ENCODE measurements around the gene LRPPRC.
"Not testable (repeated sequence)": the region's sequence is repeated elsewhere in the genome, so short reads cannot be mapped to it uniquely, and the experiment has no call there.

DNA sequence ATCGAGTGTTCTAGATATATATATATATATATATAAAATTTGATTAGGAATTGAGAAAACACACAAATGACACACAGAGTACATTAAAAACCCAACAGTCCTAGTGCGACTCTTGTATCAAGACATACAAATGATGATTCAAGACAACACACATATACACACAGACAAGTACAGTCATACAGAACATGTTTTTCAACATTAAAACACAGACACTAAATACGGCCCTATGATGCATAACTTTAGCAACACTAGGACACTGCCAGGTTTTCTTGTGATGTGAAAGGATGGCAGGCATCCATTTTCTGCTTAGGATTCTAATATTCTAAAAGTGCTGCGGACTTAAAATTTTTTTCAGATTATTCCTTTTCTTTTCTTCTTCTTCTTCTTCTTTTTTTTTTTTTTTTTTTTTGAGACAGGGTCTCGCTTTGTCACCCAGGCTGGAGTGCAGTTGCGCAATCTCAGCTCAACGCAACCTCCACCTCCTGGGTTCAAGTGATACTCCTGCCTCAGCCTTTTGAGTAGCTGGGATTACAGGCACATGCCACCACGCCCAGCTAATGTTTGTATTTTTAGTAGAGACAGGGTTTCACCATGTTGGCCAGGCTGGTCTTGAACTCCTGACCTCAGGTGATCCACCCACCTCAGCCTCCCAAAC, 84.5 kb downstream of the LRPPRC start:
- TF ChIP-seq MAX (IDR thresholded peaks at IDR 0.05; ENCODE audit: insufficient read depth, insufficient read length); POLR2AphosphoS5 (IDR thresholded peaks at IDR 0.05; ENCODE audit: insufficient read depth, low read depth, low read length); CTCF (IDR thresholded peaks at IDR 0.05; ENCODE audit: extremely low read depth in 1 of 2, insufficient read depth in 1 of 2, low read depth in 1 of 2, low read length in 2 of 2); EZH2 (IDR thresholded peaks at IDR 0.05; ENCODE audit: borderline replicate concordance, low read depth, low read length, severe bottlenecking); POLR2A (IDR thresholded peaks at IDR 0.05; ENCODE audit: low read depth, low read length); FOS (IDR thresholded peaks at IDR 0.05; ENCODE audit: borderline replicate concordance, insufficient read depth, low read length); MYC (IDR thresholded peaks at IDR 0.05; ENCODE audit: low read depth, low read length): not testable (repeated sequence)
